Testis (tissue), 3 donors: Measurements from ENCODE around the gene NAB2. TPM values are rescaled to one million over a fixed set of nuclear protein-coding genes. Genes with fewer than 3 reads are reported as not detected.
"Not testable (repeated sequence)": the region's sequence is repeated elsewhere in the genome, so short reads cannot be mapped to it uniquely, and the experiment has no call there.

Experiments
- DNase-seq: peaks from one replicate; pipeline ENCODE4 v3.0.0-alpha.2; 2019
- H3K27ac ChIP-seq, 2 donors: fragments of 200-600 bp; sonication (generic); one replicate each; pipeline ENCODE4 v1.5.1; 2019
- H3K27me3 ChIP-seq: fragments of 200-600 bp; sonication (generic); one replicate; pipeline ENCODE4 v1.5.1; 2019
- H3K36me3 ChIP-seq: fragments of 200-600 bp; sonication (generic); one replicate; pipeline ENCODE4 v1.5.1; 2017; ENCODE audit warnings: low read depth; ENCODE audit errors: missing control alignments
- H3K4me1 ChIP-seq: fragments of 200-600 bp; sonication (generic); one replicate; pipeline ENCODE4 v1.5.1; 2019
- H3K4me3 ChIP-seq, 2 donors: fragments of 200-600 bp; sonication (generic); one replicate each; pipeline ENCODE4 v1.5.1; 2017 to 2019
- H3K9me3 ChIP-seq: fragments of 200-600 bp; sonication (generic); one replicate; pipeline ENCODE4 v1.5.1; 2017
- POLR2A ChIP-seq: fragments of 450-650 bp; IDR thresholded peaks from one replicate; pipeline ENCODE4 v1.6.1; 2017; ENCODE audit warnings: antibody characterized with exemption, mild to moderate bottlenecking, moderate library complexity
- WGBS, 2 donors: methylation state at CpG; one replicate each; pipeline ENCODE4 v1.1.5; 2018; 5-methylcytosine and 5-hydroxymethylcytosine counted together
- intact Hi-C: fragments of 100-400 bp; cut with DNase I; formaldehyde crosslinking; loops from one replicate; pipeline ENCODE4 v1.15.1; 2023; ENCODE audit warnings: low total_unique reads
- polyA plus RNA-seq: library from polyadenylated mRNA; stranded (reverse); fragments of 350-450 nt; fragmentation: Illumina TruSeq; extraction: RNeasy Lipid Tissue Mini Kit (QIAGEN cat#74804); gene quantifications from one replicate; pipeline ENCODE4 v1.2.3, GENCODE V29; 2014; ENCODE audit warnings: low read depth, low replicate concordance; ENCODE audit not compliant: insufficient read depth
- total RNA-seq, 2 donors: library from RNA; depleted of rRNA; stranded (reverse); fragments of >200 nt; gene quantifications; one replicate each; pipeline ENCODE4 v1.2.3, GENCODE V29; 2016
- TF ChIP-seq, protein P1 (sequence below), 3 experiments: fragments of 450-650 bp in 2 of 3; fragments of 200-600 bp in 1 of 3; sonication (generic) in 1 of 3; IDR thresholded peaks; one replicate each; pipeline ENCODE4 v1.5.1; 2016 to 2019; ENCODE audit warnings: antibody characterized with exemption in 3 of 3, mild to moderate bottlenecking in 2 of 3, moderate library complexity in 1 of 3

The NAB2 gene
- total and polyA plus RNA-seq, 3 donors from 2014 or later: 31.4 to 59.5 (median 45.7) TPM

DNA sequence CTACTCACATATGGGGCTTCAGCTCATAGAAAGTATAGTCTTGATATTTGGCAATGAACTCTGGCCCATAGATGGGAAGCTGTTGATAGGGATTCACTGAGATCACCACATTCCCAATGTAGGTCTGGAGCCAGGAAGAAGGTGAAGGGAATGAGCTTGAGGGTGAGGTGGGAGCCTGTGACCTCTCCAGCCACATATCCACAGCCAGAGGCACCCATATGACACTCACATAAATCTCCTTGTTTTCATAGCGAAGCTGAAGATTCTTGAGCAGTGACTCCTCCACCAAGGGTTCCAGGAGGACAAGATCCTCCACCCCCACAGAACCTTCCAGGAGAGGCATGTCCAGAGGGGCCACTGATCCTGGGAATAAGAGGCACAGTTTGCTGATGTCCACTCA lies 40.9 kb upstream of the NAB2 start:
- intact Hi-C loops: no loop called here
- 73 to 100% methylated on average over 1 of the region's 1 CpG for WGBS, 2 donors
- TF ChIP-seq, protein P1, sequence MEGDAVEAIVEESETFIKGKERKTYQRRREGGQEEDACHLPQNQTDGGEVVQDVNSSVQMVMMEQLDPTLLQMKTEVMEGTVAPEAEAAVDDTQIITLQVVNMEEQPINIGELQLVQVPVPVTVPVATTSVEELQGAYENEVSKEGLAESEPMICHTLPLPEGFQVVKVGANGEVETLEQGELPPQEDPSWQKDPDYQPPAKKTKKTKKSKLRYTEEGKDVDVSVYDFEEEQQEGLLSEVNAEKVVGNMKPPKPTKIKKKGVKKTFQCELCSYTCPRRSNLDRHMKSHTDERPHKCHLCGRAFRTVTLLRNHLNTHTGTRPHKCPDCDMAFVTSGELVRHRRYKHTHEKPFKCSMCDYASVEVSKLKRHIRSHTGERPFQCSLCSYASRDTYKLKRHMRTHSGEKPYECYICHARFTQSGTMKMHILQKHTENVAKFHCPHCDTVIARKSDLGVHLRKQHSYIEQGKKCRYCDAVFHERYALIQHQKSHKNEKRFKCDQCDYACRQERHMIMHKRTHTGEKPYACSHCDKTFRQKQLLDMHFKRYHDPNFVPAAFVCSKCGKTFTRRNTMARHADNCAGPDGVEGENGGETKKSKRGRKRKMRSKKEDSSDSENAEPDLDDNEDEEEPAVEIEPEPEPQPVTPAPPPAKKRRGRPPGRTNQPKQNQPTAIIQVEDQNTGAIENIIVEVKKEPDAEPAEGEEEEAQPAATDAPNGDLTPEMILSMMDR (IDR thresholded peaks at IDR 0.05): no peak
- TF ChIP-seq POLR2A: no peak

DNA sequence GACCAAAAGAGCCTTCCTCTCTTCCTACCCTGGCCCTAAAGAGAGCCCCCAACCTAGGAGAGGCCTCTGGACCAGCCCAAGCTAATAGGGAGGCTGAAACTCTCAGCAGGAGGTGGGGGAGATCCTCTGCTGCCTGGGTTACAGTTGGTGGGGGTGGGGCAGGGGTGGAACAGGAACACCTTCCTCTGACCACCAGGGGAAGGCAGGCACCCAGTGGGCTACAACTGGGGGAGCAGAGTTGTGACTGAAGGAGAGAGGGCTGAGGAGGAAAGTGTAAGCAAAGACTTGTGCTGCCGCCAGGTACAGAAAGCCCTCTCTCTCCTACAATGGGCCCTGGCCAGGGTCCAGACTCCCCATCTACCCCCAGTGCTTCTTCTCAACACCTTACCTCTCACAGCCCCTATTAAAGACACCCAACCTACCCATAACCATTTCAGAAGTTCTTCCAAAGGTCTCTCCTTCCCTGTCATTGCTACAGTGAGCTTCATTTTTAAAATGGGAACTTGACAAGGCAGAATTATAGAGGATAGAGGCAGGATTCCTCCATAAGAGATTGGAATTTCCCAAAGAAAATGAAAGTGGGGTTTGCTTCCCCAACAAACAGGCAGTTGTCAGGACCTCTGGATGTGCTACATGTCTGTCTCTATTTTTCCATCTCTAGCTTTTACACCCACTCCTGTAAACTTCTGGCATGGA lies 40.3 kb upstream of the NAB2 start:
- Histone ChIP-seq H3K27ac (no peak overlapping the region), H3K27me3 (no peaks in the 10 kb centered on the region), H3K36me3 (no peaks in the 10 kb centered on the region), H3K4me1 (no peaks in the 10 kb centered on the region), H3K9me3 (no peaks in the 10 kb centered on the region), H3K4me3 (no peak overlapping the region)
- whole genome bisulfite sequencing, 2 donors: 88 to 94% methylated on average over 1 of the region's 1 CpG
- TF ChIP-seq, protein P1 (IDR thresholded peaks at IDR 0.05): no peak
- TF ChIP-seq POLR2A: no peak
- DNase-seq: no peak
- intact Hi-C loops: no loop called here

More for the DNA sequence above, 40.9 kb upstream of the NAB2 start:
- no peaks in the 10 kb centered on the region for H3K36me3 ChIP-seq
- H3K4me1 ChIP-seq: no peaks in the 10 kb centered on the region
- H3K9me3 ChIP-seq: no peaks in the 10 kb centered on the region
- no peak overlapping the region for H3K4me3 ChIP-seq
- DNase-seq: no peak
- no peak overlapping the region for H3K27ac ChIP-seq
- H3K27me3 ChIP-seq: no peaks in the 10 kb centered on the region

DNA sequence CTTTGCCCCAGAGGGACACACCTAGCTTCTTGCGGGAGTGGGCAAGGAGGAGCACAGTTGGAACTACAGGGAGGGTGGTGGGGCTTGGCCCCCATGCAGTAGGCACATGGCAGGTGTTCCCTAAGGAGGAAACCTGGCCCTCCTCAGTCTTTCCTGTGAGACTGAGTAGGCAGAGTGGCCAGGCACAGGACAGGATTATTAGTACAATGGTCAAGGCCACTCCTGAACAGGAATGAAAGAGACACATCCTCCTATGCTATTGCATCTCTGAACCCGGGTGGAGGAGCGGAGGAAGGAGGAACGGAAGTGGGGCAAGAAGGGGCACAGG lies 39.8 kb upstream of the NAB2 start:
- Histone ChIP-seq H3K36me3 (no peaks in the 10 kb centered on the region), H3K4me1 (no peaks in the 10 kb centered on the region), H3K27ac (no peak overlapping the region), H3K9me3 (no peaks in the 10 kb centered on the region), H3K4me3 (no peak overlapping the region), H3K27me3 (no peaks in the 10 kb centered on the region)
- no peak for TF ChIP-seq POLR2A
- TF ChIP-seq, protein P1 (IDR thresholded peaks at IDR 0.05): no peak
- intact Hi-C loops: no loop called here
- WGBS, 2 donors: 78 to 84% methylated on average over 4 of the region's 4 CpGs
- DNase-seq: no peak

DNA sequence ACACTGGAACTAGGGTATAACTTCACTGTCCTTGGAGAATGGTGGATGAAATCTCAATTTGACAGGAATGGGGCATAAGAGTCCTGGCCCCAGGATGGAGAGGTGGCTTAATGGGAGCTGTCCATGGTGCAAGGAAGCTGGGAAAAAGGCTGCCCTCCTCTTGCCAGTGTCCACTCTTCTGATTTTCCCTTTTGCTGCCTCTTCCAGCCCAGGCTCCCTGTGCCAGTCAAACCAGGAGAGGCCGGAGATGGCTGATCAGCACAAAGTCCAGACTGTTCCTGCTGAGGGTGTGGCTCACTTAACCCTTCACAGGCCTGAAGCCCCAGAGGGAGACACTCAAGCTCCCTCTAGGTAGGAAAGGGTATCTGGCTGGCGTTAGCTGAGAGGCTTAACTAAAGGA lies 39.0 kb upstream of the NAB2 start, which contains the start of gene MYO1A:
TSS of gene MYO1A (minus strand) at position 240 of the 400 bp plus-strand sequence. CDS start 1,806 bp downstream, outside the sequence.
- Histone ChIP-seq H3K9me3 (no peaks in the 10 kb centered on the region), H3K4me3 (no peak within 1 kb of the TSS), H3K27ac (no peak within 1 kb of the TSS), H3K4me1 (no peaks in the 10 kb centered on the region), H3K27me3 (no peaks in the 10 kb centered on the region), H3K36me3 (no peaks in the 10 kb centered on the region)
- no peak for TF ChIP-seq POLR2A
- TF ChIP-seq, protein P1 (IDR thresholded peaks at IDR 0.05): no peak
- DNase-seq: no peak
- 42 to 71% methylated on average over 1 to 2 of the region's 2 CpGs for WGBS, 2 donors
- intact Hi-C loops: no loop called here

DNA sequence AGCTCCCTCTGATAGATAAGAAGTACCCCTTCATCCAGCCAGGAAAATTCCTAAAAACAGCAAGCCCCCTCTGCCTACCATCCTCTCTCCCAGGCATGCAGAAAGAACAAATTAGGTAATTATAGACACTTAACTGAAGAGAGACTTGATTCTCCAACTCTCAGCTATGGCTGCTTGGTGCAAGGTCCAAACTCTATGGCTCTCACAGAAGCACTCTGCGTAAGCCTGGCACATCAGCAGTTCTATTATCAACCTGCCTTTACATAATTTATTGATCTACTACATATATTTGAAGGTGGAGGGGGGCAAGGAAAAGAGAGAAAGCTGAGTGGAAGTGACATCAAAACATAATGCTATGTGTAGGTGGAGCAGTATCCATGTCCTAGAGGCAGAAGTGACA lies 37.9 kb upstream of the NAB2 start:
- WGBS, 2 donors: 97 to 100% methylated on average over 1 of the region's 1 CpG
- no peaks in the 10 kb centered on the region for H3K27me3 ChIP-seq
- no peaks in the 10 kb centered on the region for H3K4me1 ChIP-seq
- H3K9me3 ChIP-seq: no peaks in the 10 kb centered on the region
- no peak overlapping the region for H3K27ac ChIP-seq
- DNase-seq: no peak
- TF ChIP-seq, protein P1 (IDR thresholded peaks at IDR 0.05): no peak
- no peak for TF ChIP-seq POLR2A
- intact Hi-C loops: no loop called here
- no peaks in the 10 kb centered on the region for H3K36me3 ChIP-seq
- no peak overlapping the region for H3K4me3 ChIP-seq

DNA sequence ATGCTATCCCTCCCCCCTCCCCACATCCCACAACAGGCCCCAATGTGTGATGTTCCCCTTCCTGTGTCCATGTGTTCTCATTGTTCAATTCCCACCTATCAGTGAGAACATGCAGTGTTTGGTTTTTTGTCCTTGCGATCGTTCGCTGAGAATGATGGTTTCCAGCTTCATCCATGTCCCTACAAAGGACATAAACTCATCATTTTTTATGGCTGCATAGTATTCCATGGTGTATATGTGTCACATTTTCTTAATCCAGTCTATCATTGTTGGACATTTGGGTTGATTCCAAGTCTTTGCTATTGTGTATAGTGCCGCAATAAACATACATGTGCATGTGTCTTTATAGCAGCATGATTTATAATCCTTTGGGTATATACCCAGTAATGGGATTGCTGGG lies 35.8 kb upstream of the NAB2 start:
- H3K27me3 ChIP-seq, H3K4me3 ChIP-seq, DNase-seq, H3K36me3 ChIP-seq, H3K27ac ChIP-seq, H3K4me1 ChIP-seq, intact Hi-C loops, H3K9me3 ChIP-seq: not testable (repeated sequence)
- whole genome bisulfite sequencing, 2 donors: 95 to 100% methylated on average over 4 of the region's 4 CpGs

DNA sequence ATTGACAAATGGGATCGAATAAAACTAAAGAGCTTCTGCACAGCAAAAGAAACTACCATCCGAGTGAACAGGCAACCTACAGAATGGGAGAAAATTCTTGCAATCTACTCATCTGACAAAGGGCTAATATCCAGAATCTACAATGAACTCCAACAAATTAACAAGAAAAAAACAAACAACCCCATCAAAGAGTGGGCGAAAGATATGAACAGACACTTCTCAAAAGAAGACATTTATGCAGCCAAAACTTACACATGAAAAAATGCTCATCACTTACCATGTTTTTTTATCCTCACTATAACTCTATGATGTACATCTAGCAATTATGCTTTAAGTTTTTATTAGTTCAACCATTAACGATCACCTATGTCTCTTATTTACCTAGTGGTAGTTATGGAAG lies 35.0 kb upstream of the NAB2 start:
- H3K36me3 ChIP-seq, H3K27me3 ChIP-seq, H3K4me3 ChIP-seq, H3K4me1 ChIP-seq, H3K27ac ChIP-seq, DNase-seq, intact Hi-C loops, H3K9me3 ChIP-seq: not testable (repeated sequence)
- WGBS, 2 donors: 97 to 98% methylated on average over 4 of the region's 4 CpGs
